ENCODE data around the gene UBA52.

- TF ChIP-seq EZH2 (IDR thresholded peaks at IDR 0.05; ENCODE audit: low read length, missing control alignments) (no peak), CTCF (conservative IDR thresholded peaks at IDR 0.05 in 1 of 2, IDR thresholded peaks at IDR 0.05 in 1 of 2; ENCODE audit: low read depth in 1 of 2, low read length in 2 of 2) (no peak)
Observed at GRCh38 chr19:18609717-18610051, 38.0 kb downstream of the UBA52 start.

Measured in fibroblast of lung (primary cell).